Measurements from ENCODE around the gene GATAD2A. TPM values are rescaled to one million over a fixed set of nuclear protein-coding genes. Genes with fewer than 3 reads are reported as not detected.

GATAD2A gene
- polyA plus RNA-seq, 1 experiment = 22.0 TPM

GRCh38 chr19:19495614-19496603 is 90.4 kb downstream of the GATAD2A start:
- no peaks in the 10 kb centered on the region; the same call in 1 of the 2 replicates for H3K9me3 ChIP-seq (ENCODE audit: control insufficient read depth, insufficient read depth, low read length)
- ChIA-PET CTCF (interaction anchor here (1.3 kb wide), 1 partner anchor 129 kb away, joined by 3 read pairs; no protein-coding TSS in a partner anchor), POLR2A (no interaction called here)
- H3K27ac ChIP-seq (ENCODE audit: low read depth, low read length) = no peak overlapping the region
- no peaks in the 10 kb centered on the region for H3K27me3 ChIP-seq (ENCODE audit: control insufficient read depth, insufficient read depth, low read length)
- TF ChIP-seq, protein P1, sequence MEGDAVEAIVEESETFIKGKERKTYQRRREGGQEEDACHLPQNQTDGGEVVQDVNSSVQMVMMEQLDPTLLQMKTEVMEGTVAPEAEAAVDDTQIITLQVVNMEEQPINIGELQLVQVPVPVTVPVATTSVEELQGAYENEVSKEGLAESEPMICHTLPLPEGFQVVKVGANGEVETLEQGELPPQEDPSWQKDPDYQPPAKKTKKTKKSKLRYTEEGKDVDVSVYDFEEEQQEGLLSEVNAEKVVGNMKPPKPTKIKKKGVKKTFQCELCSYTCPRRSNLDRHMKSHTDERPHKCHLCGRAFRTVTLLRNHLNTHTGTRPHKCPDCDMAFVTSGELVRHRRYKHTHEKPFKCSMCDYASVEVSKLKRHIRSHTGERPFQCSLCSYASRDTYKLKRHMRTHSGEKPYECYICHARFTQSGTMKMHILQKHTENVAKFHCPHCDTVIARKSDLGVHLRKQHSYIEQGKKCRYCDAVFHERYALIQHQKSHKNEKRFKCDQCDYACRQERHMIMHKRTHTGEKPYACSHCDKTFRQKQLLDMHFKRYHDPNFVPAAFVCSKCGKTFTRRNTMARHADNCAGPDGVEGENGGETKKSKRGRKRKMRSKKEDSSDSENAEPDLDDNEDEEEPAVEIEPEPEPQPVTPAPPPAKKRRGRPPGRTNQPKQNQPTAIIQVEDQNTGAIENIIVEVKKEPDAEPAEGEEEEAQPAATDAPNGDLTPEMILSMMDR (IDR thresholded peaks at IDR 0.05; ENCODE audit: low read depth, low read length) = no peak
- H3K4me3 ChIP-seq (ENCODE audit: low read depth, low read length) = no peak overlapping the region
- DNase-seq (ENCODE audit: low read depth, low spot score) = no peak

DNA sequence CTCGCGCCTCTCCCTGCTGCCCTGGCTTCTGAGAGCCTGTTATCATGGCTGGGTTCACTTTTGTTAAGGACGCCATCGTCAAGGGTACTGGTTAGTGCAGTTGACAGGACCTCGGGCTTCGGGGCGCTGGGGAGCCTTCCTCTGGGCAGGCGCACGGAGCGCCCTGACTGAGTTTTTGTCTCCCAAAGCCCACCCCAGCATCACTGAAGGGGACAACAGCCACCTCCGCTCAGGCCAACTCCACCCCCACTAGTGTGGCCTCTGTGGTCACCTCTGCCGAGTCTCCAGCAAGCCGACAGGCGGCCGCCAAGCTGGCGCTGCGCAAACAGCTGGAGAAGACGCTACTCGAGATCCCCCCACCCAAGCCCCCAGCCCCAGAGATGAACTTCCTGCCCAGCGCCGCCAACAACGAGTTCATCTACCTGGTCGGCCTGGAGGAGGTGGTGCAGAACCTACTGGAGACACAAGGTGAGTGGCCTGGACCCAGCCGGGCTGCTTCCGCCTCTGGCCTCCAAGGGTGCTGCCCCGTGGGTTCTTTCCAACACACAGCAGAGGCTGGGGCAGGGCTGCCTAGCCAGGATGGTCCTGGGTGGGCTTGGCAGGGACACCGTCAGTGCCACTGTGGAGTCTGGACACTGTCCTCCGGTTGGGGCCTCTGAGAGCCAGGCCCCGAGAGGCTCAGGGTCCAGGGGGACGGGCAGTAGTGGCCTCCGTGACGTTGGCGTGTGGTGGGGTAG is 92.9 kb downstream of the GATAD2A start:
- POLR2A ChIA-PET = no interaction called here
- no peaks in the 10 kb centered on the region for H3K27me3 ChIP-seq (ENCODE audit: control insufficient read depth, insufficient read depth, low read length)
- CTCF ChIA-PET = no interaction called here

DNA sequence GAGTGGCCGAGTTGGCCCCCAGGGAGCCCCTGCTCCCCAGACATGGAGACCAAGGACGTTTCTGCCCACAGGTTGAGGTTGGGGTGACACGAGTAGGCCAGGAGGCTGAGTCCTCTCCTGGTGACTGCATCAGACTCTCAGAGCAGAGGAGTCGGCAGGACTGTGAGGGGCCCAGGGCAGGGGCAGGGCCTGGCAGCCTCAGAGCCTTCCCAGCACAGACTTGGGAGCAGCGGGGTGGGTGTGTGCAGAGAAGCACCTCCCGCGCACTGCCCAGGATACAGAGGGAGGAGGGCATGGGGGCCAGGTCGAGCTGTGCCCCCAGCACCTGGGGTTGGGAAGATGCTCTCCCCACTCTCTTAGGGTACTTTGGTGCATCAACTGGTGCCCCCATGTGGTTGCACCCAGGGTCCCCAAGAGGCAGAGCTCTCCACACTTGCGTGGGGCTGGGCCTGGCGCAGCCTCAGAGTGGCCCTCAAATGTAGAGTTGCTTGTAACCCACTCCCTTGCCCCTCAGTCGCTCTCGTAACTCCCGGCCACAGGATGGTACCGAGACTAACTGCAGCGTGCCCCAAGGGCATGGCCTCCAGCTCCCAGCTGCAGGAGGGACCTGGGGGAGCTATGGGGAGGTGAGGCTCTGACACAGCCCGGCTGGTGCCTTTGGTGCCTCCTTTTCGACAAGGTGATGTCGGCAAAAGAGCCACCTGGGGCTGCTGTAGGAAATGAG is 94.0 kb downstream of the GATAD2A start:
- TF ChIP-seq, protein P1 (IDR thresholded peaks at IDR 0.05; ENCODE audit: low read depth, low read length) = no peak
- no peak overlapping the region for H3K27ac ChIP-seq (ENCODE audit: low read depth, low read length)
- CTCF ChIA-PET = no interaction called here
- H3K9me3 ChIP-seq (ENCODE audit: control insufficient read depth, insufficient read depth, low read length) = no peaks in the 10 kb centered on the region; the same call in 1 of the 2 replicates
- H3K4me3 ChIP-seq (ENCODE audit: low read depth, low read length) = no peak overlapping the region
- DNase-seq (ENCODE audit: low read depth, low spot score) = no peak
- POLR2A ChIA-PET = no interaction called here
- H3K27me3 ChIP-seq (ENCODE audit: control insufficient read depth, insufficient read depth, low read length) = no peaks in the 10 kb centered on the region

More for the DNA sequence above, 92.9 kb downstream of the GATAD2A start:
- no peak for DNase-seq (ENCODE audit: low read depth, low spot score)
- Histone ChIP-seq H3K27ac (ENCODE audit: low read depth, low read length) (no peak overlapping the region), H3K9me3 (ENCODE audit: control insufficient read depth, insufficient read depth, low read length) (no peaks in the 10 kb centered on the region; the same call in 1 of the 2 replicates), H3K4me3 (ENCODE audit: low read depth, low read length) (no peak overlapping the region)
- TF ChIP-seq, protein P1 (IDR thresholded peaks at IDR 0.05; ENCODE audit: low read depth, low read length) = no peak

DNA sequence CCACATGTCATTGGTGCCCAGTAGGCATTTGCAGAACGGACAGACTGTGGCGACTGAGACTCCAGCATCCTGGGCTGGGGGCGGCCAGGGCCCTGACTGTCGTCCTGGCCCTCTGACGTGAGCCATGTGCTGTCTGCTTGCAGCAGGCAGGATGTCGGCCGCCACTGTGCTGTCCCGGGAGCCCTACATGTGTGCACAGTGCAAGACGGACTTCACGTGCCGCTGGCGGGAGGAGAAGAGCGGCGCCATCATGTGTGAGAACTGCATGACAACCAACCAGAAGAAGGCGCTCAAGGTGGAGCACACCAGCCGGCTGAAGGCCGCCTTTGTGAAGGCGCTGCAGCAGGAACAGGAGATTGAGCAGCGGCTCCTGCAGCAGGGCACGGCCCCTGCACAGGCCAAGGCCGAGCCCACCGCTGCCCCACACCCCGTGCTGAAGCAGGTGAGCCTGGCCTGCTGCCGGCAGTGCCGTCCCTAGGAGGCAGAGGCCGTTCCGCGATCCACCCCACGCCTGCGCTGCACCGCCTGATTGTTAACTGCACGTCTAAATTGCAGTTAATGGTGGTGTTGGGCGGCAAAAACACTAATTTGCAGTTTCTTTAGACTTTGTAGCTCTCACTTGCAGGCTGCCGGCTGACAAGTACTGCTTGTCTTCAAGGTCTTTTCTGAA is 95.6 kb downstream of the GATAD2A start:
- DNase-seq (ENCODE audit: low read depth, low spot score) = no peak

More for the DNA sequence above, 95.6 kb downstream of the GATAD2A start:
- Histone ChIP-seq H3K27ac (ENCODE audit: low read depth, low read length) (no peak overlapping the region), H3K9me3 (ENCODE audit: control insufficient read depth, insufficient read depth, low read length) (no peaks in the 10 kb centered on the region; the same call in 1 of the 2 replicates), H3K27me3 (ENCODE audit: control insufficient read depth, insufficient read depth, low read length) (no peaks in the 10 kb centered on the region), H3K4me3 (ENCODE audit: low read depth, low read length) (no peak overlapping the region)
- ChIA-PET POLR2A (no interaction called here), CTCF (no interaction called here)
- TF ChIP-seq, protein P1 (IDR thresholded peaks at IDR 0.05; ENCODE audit: low read depth, low read length) = no peak

All from AG04450 (cell line).